Thyroid gland (tissue), 4 donors: ENCODE data around the gene ALKAL2.

Source experiments
- CTCF ChIP-seq, 6 experiments: fragments of 200-600 bp in 3 of 6; fragments of 450-650 bp in 3 of 6; sonication (generic) in 3 of 6; IDR thresholded peaks; one replicate each; pipeline ENCODE4 v1.5.1; 2016 to 2019; ENCODE audit warnings: antibody characterized with exemption in 6 of 6, mild to moderate bottlenecking in 2 of 6, inconsistent platforms in 1 of 6, moderate library complexity in 1 of 6
- POLR2A ChIP-seq, 2 donors: fragments of 450-650 bp; IDR thresholded peaks; one replicate each; pipeline ENCODE4 v1.6.1; 2017; ENCODE audit warnings: antibody characterized with exemption in 2 of 2, mild to moderate bottlenecking in 2 of 2, moderate library complexity in 1 of 2

DNA sequence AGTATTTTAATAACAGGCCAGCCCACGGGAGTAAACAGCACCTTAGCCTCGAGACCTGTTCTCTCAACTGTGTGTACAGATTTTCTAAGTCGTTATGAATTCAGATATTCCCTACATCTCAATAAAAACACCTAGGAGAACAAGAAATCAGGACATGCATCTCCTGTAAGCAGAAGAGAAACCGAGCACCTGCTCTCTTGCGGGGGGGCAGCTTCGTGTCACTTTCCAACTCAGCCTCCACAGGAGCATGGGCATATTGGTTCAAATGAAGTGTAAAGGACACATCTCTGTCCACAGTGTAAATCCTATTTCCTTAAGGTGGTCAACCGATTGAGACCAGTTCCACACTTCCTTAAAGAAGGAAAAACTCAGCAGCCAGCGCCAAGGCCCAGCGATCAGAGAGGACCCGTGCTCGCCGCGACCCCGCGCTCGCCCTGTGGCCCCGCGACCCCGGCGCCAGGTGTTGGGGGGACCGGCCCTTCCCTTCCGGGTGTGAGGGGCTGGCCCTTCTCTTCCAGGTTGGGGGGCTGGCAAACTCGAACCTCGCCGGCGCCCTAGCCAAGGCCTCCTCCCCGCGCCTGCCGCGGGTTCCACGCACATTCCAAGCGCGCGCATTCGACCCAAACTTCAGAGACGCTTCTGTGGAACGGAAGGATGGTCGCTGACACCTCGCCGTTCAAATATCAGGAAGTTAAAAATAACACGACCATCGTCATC is 24.7 kb downstream of the ALKAL2 start:
- TF ChIP-seq CTCF (IDR thresholded peaks at IDR 0.05), result no peak
- no peak for TF ChIP-seq POLR2A (IDR thresholded peaks at IDR 0.05)
